OCI-LY3 (cell line): ENCODE results near the gene EMC10.
"Not testable (repeated sequence)": the region's sequence is repeated elsewhere in the genome, so short reads cannot be mapped to it uniquely, and the experiment has no call there.

Source experiments
- H2AFZ ChIP-seq: fragments of 200-600, 300-600 bp; shearing (Covaris generic); 2 replicates; pipeline ENCODE4 v1.6.0; 2014; ENCODE audit warnings: antibody characterized with exemption, low read depth, low read length
- H3K27ac ChIP-seq: fragments of 200-600, 300-600 bp; sonication (generic); 2 replicates; pipeline ENCODE4 v1.5.1; 2014; ENCODE audit warnings: mild to moderate bottlenecking, low read length, moderate library complexity, mixed read lengths
- H3K27me3 ChIP-seq: fragments of 200-600, 300-600 bp; sonication (generic); 2 replicates; pipeline ENCODE4 v1.6.1; 2014; ENCODE audit warnings: low read depth, low read length, mixed read lengths
- H3K36me3 ChIP-seq: fragments of 200-600, 300-600 bp; sonication (generic); replicated peaks from 2 replicates; pipeline ENCODE3; 2014; ENCODE audit warnings: low read depth, low read length, mixed read lengths
- H3K4me1 ChIP-seq: fragments of 300-600, 200-600 bp; sonication (generic); 2 replicates; pipeline ENCODE4 v1.6.1; 2014; ENCODE audit warnings: low read length, mixed read lengths
- H3K4me2 ChIP-seq: fragments of 200-600, 300-600 bp; sonication (generic); 2 replicates; pipeline ENCODE4 v1.6.1; 2014; ENCODE audit warnings: low read length, mixed read lengths
- H3K4me3 ChIP-seq: fragments of 300-600, 200-600 bp; sonication (generic); 2 replicates; pipeline ENCODE4 v1.5.1; 2014; ENCODE audit warnings: antibody characterized with exemption, mild to moderate bottlenecking, low read length, moderate library complexity
- H3K79me2 ChIP-seq: fragments of 300-600, 200-600 bp; shearing (Covaris generic); 2 replicates; pipeline ENCODE4 v1.6.1; 2014; ENCODE audit warnings: mild to moderate bottlenecking, low read length, mixed read lengths
- H3K9ac ChIP-seq: fragments of 300-600, 200-600 bp; shearing (Covaris generic); 2 replicates; pipeline ENCODE4 v1.6.0; 2014; ENCODE audit warnings: mild to moderate bottlenecking, low read length, moderate library complexity
- H3K9me3 ChIP-seq: fragments of 200-600, 300-600 bp; shearing (Covaris generic); 2 replicates; pipeline ENCODE4 v1.6.1; 2014; ENCODE audit warnings: low read length, mixed read lengths; ENCODE audit not compliant: insufficient read depth
- H4K20me1 ChIP-seq: fragments of 200-600, 300-600 bp; sonication (generic); 2 replicates; pipeline ENCODE4 v1.6.1; 2016; ENCODE audit warnings: low read length, mixed read lengths; ENCODE audit not compliant: insufficient read depth
- EZH2phosphoT487 ChIP-seq: fragments of 200-600 bp; shearing (Covaris generic); IDR thresholded peaks from 2 replicates; pipeline ENCODE4 v1.6.1; 2018; ENCODE audit warnings: antibody characterized with exemption, mixed run types, low read depth
- TF ChIP-seq, protein P1 (sequence below): fragments of 200-600, 300-600 bp; sonication (generic); IDR thresholded peaks from 2 replicates; pipeline ENCODE4 v1.5.1; 2014; ENCODE audit warnings: antibody characterized with exemption, low read length, low read depth

Gene EMC10

DNA sequence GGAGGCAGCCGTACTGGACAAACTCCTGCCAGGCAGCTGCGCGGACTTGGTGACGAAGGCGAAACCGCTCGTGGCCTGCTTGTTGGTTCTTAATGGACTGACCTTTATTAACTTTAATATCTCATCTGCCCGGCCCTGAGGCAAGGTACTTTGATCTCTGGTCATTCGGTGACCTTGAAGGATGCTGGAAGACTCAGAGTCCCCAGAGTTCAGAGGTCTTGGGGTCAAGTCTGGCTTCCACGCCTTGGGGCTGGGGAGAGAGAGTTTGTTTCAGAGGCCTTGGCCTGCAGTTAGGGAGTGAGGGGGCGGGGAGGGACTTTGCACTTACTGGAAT is 9.6 kb upstream of the EMC10 start:
- no peak overlapping the region for H3K4me2 ChIP-seq
- H3K9me3 ChIP-seq: no peaks in the 10 kb centered on the region
- no peak overlapping the region for H2AFZ ChIP-seq
- H3K4me1 ChIP-seq: no peaks in the 10 kb centered on the region
- H3K79me2 ChIP-seq: no peaks in the 10 kb centered on the region
- H3K4me3 ChIP-seq: no peak overlapping the region
- no peak overlapping the region for H3K27ac ChIP-seq
- H3K27me3 ChIP-seq: no peaks in the 10 kb centered on the region
- H4K20me1 ChIP-seq: no peaks in the 10 kb centered on the region
- H3K36me3 ChIP-seq: no peaks in the 10 kb centered on the region
- TF ChIP-seq, protein P1, sequence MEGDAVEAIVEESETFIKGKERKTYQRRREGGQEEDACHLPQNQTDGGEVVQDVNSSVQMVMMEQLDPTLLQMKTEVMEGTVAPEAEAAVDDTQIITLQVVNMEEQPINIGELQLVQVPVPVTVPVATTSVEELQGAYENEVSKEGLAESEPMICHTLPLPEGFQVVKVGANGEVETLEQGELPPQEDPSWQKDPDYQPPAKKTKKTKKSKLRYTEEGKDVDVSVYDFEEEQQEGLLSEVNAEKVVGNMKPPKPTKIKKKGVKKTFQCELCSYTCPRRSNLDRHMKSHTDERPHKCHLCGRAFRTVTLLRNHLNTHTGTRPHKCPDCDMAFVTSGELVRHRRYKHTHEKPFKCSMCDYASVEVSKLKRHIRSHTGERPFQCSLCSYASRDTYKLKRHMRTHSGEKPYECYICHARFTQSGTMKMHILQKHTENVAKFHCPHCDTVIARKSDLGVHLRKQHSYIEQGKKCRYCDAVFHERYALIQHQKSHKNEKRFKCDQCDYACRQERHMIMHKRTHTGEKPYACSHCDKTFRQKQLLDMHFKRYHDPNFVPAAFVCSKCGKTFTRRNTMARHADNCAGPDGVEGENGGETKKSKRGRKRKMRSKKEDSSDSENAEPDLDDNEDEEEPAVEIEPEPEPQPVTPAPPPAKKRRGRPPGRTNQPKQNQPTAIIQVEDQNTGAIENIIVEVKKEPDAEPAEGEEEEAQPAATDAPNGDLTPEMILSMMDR: no peak
- no peak for TF ChIP-seq EZH2phosphoT487
- H3K9ac ChIP-seq: no peak overlapping the region

DNA sequence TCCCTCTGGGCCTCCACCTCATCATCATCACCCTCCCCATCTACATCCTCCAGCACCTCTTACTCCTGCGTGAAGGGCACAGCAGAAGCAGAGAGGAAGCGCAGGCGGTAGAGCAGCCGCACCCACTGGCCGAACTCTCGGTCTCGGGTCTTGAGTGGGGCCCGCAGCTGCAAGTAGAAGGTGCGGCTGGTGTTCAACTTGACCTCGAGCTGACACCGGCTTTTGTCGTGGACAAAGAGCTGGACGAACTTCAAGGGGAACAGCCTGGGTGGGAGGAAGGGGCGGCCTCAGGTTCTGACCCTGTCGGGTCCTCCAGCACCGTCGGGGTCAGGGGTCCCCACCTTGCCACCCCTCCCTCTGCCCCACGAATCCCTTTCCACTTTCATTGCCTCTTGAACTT is 8.7 kb upstream of the EMC10 start:
- no peak overlapping the region for H3K9ac ChIP-seq
- no peaks in the 10 kb centered on the region for H3K9me3 ChIP-seq
- no peaks in the 10 kb centered on the region for H3K4me1 ChIP-seq
- TF ChIP-seq, protein P1: no peak
- no peak for TF ChIP-seq EZH2phosphoT487
- no peaks in the 10 kb centered on the region for H3K27me3 ChIP-seq
- no peaks in the 10 kb centered on the region for H3K79me2 ChIP-seq
- H2AFZ ChIP-seq: no peak overlapping the region
- no peaks in the 10 kb centered on the region for H4K20me1 ChIP-seq
- no peak overlapping the region for H3K4me3 ChIP-seq
- H3K4me2 ChIP-seq: no peak overlapping the region
- H3K27ac ChIP-seq: no peak overlapping the region
- no peaks in the 10 kb centered on the region for H3K36me3 ChIP-seq

DNA sequence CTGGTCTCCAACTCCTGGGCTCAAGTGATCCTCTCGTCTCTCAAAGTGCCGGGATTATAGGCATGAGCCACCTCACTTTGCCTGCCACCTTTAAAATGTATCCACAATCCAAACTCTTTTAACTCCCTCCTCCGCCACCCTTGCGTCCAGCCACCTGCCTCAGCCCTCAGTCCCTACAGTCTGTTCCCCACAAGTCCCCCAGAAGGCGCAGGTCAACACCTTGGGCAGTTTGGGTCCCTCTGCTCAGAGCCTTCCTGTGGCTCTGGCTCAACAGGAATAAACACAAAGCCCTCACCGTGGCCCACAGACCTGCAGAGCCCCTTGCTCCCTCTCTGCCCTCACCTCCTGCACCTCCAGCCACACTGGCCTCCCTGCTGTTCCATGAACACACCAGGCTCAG is 7.5 kb upstream of the EMC10 start:
- H2AFZ ChIP-seq: no peak overlapping the region
- no peak overlapping the region for H3K9ac ChIP-seq
- TF ChIP-seq EZH2phosphoT487: no peak
- TF ChIP-seq, protein P1: no peak
- no peak overlapping the region for H3K4me2 ChIP-seq
- no peaks in the 10 kb centered on the region for H4K20me1 ChIP-seq
- no peak overlapping the region for H3K4me3 ChIP-seq
- H3K9me3 ChIP-seq: no peaks in the 10 kb centered on the region
- H3K79me2 ChIP-seq: no peaks in the 10 kb centered on the region
- H3K27me3 ChIP-seq: no peaks in the 10 kb centered on the region
- H3K27ac ChIP-seq: no peak overlapping the region
- H3K36me3 ChIP-seq: no peaks in the 10 kb centered on the region
- H3K4me1 ChIP-seq: no peaks in the 10 kb centered on the region

GRCh38 chr19:50473336-50473735 is 3.0 kb upstream of the EMC10 start:
- H3K36me3 ChIP-seq, H3K9me3 ChIP-seq, H3K9ac ChIP-seq, H3K27ac ChIP-seq, H2AFZ ChIP-seq, H3K27me3 ChIP-seq, H3K4me2 ChIP-seq, H3K4me3 ChIP-seq: not testable (repeated sequence)
- H4K20me1 ChIP-seq: peaks cover 12% of the 10 kb centered on the region
- peaks cover 20% of the 10 kb centered on the region for H3K79me2 ChIP-seq
- H3K4me1 ChIP-seq: peaks cover 16% of the 10 kb centered on the region

- no peak overlapping the region for H3K4me2 ChIP-seq
Measured at GRCh38 chr19:50475101-50475568, 1.2 kb upstream of the EMC10 start.

More at GRCh38 chr19:50475101-50475568, 1.2 kb upstream of the EMC10 start:
- no peak overlapping the region for H2AFZ ChIP-seq
- TF ChIP-seq, protein P1: no peak
- no peak for TF ChIP-seq EZH2phosphoT487
- peaks cover 19% of the 10 kb centered on the region for H3K36me3 ChIP-seq
- H3K27me3 ChIP-seq: no peaks in the 10 kb centered on the region
- H3K9me3 ChIP-seq: no peaks in the 10 kb centered on the region
- H3K4me3 ChIP-seq: no peak overlapping the region
- peaks cover 18% of the 10 kb centered on the region for H3K4me1 ChIP-seq
- peaks cover 38% of the 10 kb centered on the region for H3K79me2 ChIP-seq
- H4K20me1 ChIP-seq: peaks cover 15% of the 10 kb centered on the region
- no peak overlapping the region for H3K27ac ChIP-seq
- H3K9ac ChIP-seq: no peak overlapping the region
